ENCODE measurements around the gene POMT1.
"Not testable (repeated sequence)": the region's sequence is repeated elsewhere in the genome, so short reads cannot be mapped to it uniquely, and the experiment has no call there.

The POMT1 gene, protein sequence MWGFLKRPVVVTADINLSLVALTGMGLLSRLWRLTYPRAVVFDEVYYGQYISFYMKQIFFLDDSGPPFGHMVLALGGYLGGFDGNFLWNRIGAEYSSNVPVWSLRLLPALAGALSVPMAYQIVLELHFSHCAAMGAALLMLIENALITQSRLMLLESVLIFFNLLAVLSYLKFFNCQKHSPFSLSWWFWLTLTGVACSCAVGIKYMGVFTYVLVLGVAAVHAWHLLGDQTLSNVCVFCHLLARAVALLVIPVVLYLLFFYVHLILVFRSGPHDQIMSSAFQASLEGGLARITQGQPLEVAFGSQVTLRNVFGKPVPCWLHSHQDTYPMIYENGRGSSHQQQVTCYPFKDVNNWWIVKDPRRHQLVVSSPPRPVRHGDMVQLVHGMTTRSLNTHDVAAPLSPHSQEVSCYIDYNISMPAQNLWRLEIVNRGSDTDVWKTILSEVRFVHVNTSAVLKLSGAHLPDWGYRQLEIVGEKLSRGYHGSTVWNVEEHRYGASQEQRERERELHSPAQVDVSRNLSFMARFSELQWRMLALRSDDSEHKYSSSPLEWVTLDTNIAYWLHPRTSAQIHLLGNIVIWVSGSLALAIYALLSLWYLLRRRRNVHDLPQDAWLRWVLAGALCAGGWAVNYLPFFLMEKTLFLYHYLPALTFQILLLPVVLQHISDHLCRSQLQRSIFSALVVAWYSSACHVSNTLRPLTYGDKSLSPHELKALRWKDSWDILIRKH

DNA sequence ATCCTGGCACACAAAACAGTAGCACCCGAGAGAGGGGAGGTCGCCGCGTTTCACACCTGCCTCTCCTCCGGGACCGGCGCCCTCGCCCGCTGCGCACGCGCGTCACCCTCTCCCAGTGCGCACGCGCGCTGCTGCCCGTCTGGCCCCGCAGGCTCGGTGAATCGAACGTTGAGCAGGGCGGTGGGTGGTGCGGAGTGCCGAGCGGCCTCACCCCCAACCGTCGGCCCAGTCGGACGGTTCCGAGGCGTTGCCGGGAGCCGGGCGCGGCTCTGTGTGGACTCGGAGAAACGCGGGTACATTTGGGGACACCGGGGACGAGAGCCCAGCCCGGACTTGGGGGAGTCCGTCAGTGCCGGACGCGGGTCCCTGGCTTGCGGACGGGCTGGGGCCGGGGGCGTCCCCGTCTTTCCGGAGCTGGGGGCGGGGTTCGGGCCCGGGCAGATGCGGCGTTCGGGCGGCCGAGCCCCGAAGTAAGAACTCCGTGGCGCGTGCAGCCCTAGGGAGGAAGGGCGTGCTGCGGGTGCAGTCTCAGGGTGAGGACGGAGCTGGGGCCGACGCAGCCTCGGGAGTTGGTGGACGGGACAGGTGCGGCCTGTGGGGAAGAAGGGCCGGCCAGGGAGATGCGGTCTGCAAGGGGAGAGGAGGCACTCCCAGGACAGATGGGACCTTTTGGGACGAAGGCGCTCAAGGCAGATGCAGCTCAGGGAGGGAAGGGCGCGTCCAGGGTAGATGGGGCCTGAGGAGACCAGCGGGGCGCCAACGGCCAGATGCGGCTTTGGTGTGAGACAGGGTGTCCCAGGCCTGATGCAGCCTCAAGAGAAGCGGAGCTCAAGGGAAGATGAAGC, at the start of gene POMT1:
TSS of gene POMT1 (plus strand) at position 138 of the 845 bp plus-strand sequence. CDS start 1,301 bp downstream, outside the sequence.
- peak; percentile 89 for DNase-seq

DNA sequence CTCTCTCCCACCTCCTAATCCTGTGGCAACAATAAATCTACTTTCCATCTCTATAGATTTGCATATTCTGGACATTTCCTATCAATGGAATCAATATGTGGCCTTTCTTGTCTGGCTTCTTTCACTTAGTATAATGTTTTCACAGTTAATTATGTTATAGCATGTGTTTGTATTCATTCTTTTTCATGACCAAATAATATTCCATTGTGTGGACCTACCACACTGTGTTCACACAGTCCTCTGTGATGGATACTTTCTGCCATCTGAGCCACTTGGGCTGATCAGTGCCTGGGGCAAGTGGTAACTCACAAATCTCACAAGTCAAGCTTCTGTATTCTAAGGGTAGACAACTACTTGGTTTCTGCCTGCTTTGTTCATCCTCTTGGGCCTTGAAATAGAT, 48.7 kb upstream of the POMT1 start:
- no peak for DNase-seq

DNA sequence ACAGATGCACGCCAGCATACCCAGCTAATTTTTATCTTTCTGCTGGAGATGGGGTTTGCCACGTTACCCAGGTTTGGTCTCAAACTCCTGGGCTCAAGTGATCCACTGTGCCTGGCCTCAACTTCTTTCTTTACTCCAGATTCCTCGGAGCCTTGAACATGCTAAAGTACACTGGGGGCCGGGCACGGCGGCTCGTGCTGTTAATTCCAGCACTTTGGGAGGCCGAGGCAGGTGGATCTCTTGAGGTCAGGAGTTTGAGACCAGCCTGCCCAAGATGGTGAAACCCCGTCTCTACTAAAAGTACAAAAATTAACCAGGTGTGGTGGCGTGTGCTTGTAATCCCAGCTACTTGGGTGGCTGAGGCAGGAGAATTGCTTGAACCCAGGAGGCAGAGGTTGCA, 47.1 kb upstream of the POMT1 start:
- DNase-seq, result not testable (repeated sequence)

DNA sequence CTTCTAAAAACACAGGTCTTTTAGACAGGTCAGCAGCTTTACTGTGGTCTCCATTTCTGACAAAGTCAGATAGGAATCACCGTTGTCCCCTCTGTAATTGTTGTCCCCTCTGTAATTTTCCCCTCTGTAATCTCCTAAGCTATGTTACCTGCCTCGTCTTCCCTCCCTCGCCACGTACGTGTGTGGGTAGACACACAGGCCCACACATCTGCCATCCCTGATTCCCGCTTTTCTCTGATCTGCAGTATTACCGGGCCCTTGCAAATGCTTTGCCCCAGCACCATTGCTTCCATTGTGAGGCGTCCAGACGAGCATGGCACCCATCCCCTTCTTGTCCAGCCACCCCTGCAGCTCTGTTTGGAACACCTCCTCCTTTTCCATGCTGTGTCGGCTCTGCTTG, 45.0 kb upstream of the POMT1 start:
- no peak for DNase-seq

DNA sequence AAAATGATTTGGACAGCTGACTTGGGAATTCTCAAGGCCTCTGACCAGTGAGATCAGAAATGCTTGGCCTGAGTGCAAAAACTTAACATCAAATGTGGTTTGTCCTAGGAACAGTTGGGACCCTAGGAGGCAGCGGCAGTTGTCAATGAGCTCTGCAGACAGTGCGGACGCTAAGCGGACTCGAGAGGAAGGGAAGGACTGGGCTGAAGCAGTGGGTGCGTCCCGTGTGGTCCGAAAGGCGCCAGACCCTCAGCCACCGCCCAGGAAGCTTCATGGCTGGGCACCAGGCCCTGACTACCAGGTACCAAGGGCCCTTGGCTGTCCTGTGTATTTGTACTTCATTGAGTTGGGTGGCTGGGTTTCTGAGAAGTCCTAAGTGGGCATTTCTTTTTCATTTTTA, 43.7 kb upstream of the POMT1 start:
- DNase-seq, result no peak

DNA sequence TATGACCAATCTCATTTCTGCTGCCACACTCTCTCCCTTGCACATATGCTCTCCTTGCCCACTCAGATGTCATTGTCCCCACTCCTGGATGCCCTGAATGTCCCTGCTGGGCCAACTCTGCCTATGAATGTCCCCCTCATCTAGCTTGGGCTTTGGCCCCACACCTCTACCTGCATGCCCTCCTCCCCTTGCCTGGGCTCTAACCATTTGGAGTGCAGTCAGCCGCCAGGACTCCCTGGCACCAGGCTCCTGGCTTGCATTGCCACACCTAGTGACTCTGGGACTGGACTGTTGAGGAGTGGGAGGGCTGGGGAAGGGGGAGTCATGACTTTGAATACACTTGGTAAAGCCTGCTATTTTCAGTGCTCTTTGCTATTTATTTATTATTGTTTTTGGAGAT, 41.6 kb upstream of the POMT1 start:
- DNase-seq, result no peak

DNA sequence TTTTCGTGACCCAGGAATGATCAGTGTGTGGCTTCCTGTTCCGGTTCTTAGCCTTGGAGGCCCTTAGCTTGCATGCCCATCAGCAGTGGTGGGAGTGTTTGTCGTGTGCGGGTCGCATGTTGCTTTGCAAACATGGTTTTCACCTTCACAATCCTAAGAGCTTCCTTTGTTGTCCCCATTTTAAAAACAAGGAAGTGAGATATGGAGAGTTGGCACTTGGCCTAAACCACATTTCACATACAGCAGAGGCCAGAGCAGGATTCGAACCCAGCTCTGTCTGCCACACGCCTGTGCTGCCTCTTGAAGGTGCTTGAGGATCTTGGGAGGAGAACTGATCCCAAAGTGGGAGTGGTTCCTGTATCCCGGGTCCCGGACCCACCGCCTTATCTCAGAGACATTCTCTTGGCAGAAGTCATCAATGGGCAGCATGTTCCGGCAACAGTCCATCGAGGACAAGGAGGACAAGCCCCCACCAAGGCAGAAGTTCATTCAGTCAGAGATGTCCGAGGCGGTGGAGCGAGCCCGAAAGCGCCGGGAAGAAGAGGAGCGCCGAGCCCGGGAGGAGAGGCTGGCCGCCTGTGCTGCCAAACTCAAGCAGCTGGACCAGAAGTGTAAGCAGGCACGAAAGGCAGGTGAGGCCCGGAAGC, 38.2 kb upstream of the POMT1 start:
- no peak for DNase-seq

DNA sequence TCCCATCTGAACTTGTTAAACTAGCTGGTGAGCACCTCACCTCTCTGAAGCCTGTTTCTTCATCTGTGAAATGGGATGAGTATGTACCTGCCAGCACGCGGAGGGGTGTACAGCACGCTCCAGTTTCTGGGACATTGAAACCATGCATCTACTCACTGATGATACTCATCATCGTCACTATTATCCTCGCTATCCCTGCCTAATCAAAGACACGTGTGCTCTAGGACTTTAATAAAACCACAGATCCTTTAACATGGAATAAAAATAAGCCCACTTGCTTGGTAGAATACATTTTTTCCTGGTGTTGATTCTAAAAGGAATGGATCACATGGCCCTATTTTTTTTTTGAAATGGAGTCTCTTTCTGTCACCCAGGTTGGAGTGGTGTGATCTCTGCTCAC, 37.3 kb upstream of the POMT1 start:
- no peak for DNase-seq

DNA sequence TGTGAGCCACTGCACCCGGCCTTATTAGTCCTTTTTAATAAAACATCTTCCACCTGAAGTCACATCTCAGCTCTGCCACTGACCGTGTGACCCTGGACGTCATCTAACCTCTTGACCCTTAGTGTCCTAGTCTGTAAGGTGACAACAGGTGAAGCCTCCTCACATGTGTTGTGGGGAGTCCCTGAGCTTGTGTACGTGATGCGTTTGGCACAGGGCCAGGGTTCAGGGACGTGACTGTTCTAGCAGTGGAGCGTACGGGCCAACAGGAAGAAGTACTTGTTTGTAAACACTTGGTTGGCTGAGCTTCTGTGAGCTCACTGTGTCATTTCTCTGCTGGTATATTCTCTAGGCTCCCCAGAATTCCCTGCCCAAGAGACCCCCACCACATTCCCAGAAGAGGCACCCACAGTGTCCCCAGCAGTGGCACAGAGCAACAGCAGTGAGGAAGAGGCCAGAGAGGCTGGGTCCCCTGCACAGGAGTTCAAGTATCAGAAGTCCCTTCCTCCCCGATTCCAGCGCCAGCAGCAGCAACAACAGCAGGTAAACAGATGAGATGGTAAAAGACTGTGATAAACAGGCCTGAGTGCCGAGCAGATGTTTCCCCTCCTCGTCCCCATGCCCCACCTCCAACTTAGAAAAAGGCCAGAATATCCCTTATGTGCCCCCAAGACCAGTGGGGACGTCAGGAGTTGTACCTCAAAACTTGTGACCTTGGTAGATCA, 35.3 kb upstream of the POMT1 start:
- DNase-seq, result no peak

DNA sequence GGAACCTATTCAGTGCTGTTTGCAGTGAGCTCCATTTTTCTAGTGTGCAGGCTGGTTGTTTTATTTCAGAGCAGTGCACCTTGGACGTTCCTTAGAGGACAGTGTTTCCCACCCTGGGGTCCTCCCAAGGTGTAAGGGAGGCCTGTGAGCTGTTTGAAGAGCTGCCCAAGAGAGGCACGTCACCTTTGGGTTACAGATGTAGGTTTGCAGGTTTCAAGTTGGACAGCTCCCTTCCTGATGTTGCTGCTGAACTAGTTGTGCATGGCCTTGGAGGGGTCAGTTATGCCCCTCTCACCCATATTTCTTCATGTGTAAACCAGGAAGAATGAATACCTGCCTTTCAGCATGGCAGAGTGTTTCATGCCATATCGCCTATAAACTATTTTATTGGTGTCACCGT, 34.7 kb upstream of the POMT1 start:
- DNase-seq, result no peak

DNA sequence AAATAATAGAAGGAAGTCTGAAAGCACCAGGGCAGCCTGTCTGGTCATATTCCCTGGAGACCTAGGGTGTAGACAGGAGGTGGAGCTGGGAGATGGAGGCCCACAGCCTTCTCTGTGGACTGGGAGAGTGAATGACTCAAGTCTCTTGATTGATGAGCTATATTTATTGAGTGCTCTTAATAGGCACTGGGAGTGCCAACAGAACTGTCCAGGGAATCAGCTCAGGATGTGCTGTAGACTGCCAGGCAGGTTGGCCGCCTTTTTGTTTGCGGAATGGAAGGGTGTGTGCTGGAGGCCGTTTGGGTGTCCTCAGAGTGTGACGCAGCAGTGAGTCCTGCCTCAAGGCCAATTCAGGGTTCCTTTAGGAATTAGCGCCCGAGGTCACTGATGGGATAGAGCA, 33.4 kb upstream of the POMT1 start:
- no peak for DNase-seq

DNA sequence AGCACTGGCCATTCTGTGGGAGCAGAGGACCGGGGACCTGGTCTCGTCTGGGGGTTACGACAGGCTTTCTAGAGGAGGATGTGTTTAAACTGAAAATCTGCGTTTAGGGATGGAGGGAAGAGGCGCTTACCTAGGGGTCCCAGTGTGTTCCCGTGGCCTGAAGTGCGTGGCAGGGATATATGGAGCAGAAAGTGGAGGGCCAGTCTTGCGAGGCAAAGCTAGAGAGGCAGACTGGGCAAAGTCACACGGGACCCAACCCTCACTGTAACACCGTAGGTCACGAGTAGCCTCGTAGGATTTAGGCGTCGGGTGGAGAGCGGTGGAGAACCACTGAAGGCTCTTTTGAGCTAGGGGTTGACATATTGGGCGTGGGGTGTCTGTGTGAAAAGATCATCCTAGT, 32.8 kb upstream of the POMT1 start:
- no peak for DNase-seq

DNA sequence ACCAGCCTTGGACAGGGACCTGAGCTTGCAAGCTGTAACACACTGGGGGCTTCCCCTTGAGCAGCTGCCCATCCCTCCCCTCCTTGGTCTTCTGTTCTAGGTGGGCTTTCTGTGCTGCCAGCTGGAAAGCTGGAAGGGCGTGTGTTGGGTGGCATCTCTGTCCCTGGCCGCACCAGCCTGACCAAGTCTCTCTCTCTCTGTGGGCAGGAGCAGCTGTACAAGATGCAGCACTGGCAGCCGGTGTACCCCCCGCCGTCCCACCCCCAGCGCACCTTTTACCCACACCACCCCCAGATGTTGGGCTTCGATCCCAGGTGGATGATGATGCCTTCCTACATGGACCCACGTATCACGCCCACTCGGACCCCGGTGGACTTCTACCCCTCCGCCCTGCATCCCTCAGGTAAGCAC, 32.1 kb upstream of the POMT1 start:
- DNase-seq, result no peak

DNA sequence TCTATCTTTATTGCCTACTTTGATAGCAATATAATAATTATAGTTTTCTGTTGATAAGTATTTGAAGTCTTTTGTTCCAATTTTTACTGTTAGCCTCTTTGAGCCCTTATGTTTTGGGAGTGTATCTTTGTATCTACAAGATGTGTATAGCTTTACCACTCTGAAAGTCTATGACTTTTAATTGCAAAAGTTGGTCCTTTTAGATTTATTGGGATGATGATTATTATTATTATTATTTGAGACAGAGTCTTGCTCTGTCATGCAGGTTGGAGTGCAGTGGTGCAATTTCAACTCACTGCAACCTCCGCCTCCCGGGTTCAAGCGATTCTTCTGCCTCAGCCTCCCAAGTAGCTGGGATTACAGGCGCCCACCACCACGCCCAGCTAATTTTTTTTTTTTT, 30.6 kb upstream of the POMT1 start:
- not testable (repeated sequence) for DNase-seq

DNA sequence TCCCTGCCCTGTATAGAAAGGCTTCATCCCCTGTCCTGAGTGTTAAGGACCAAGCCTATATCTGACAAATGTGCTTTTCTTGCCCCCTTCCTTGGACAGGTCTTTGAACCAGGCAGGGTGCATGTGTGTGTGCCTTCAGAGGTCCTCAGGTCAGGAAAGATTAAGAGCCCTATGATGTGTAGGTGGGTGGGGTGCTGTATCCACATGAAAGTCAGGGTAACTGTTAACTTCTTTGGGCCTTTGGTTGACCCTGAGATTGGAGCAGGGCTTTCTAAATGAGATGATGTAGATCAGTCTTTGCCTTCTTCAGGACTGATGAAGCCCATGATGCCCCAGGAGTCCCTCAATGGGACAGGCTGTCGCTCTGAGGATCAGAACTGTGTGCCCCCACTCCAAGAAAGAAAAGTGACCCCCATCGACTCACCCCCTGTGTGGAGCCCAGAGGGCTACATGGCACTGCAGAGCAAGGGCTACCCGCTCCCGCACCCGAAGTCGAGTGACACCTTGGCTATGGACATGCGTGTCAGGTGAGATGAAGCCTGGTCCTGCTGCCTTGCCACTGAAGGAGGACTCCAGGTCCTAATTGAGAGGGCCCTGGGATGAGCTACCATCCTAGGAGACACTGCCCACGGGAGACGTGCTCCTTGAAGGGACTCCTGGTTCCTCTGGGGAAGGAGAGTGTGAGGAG, 29.4 kb upstream of the POMT1 start:
- no peak for DNase-seq

DNA sequence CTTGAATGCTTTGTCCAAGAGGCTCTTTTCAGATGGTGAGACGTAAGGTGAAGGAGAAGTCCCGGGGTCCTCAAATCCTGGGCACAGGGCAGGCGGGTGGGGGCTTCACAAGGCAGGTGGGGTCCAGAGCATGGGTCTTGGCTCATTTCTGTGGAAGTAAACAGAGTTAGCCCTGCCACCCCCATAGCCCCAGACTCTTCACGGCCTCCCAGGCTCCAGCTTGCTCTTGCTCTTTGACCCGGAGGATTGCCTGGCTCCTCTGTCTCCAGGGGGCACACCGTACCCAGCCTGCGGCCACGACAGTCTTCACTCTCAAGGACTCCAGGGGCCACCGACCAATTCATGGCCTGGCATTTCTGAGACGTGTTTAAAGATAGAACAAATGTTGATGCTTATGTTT, 28.8 kb upstream of the POMT1 start:
- no peak for DNase-seq

DNA sequence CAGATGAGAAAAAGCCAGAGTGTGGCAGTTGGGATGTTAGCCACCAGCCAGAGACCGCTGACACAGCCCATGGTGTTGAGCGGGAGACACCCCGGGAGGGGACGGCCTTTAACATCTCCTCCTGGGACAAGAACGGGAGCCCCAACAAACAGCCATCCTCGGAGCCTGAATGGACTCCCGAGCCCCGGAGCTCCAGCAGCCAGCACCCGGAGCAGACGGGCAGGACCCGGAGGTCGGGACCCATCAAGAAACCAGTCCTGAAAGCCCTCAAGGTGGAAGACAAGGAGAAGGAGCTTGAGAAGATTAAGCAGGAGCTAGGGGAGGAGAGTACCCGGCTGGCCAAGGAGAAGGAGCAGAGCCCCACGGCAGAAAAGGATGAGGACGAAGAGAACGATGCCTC, 28.0 kb upstream of the POMT1 start:
- DNase-seq, result no peak

DNA sequence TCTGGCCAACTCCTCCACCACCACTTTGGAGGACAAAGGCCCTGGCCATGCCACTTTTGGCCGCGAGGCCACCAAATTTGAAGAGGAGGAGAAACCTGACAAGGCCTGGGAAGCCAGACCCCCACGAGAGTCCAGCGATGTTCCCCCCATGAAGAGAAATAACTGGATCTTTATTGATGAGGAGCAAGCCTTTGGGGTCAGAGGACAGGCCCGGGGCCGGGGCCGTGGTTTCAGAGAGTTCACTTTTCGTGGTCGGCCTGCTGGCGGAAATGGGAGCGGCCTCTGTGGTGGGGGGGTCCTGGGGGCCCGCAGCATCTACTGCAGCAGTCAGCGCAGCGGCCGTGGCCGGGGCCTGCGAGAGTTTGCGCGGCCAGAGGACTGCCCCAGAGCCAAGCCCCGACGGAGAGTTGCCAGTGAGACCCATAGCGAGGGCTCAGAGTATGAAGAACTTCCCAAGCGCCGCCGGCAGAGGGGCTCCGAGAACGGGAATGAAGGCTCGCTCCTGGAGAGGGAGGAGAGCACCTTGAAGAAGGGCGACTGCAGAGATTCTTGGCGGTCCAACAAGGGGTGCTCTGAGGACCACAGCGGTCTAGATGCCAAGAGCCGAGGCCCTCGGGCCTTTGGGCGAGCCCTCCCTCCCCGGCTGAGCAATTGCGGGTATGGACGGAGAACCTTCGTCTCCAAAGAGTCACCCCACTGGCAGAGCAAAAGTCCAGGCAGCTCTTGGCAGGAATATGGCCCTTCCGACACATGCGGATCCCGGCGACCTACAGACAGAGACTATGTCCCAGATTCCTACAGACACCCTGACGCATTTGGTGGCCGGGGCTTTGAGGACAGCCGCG, 27.4 kb upstream of the POMT1 start:
- DNase-seq, result no peak

DNA sequence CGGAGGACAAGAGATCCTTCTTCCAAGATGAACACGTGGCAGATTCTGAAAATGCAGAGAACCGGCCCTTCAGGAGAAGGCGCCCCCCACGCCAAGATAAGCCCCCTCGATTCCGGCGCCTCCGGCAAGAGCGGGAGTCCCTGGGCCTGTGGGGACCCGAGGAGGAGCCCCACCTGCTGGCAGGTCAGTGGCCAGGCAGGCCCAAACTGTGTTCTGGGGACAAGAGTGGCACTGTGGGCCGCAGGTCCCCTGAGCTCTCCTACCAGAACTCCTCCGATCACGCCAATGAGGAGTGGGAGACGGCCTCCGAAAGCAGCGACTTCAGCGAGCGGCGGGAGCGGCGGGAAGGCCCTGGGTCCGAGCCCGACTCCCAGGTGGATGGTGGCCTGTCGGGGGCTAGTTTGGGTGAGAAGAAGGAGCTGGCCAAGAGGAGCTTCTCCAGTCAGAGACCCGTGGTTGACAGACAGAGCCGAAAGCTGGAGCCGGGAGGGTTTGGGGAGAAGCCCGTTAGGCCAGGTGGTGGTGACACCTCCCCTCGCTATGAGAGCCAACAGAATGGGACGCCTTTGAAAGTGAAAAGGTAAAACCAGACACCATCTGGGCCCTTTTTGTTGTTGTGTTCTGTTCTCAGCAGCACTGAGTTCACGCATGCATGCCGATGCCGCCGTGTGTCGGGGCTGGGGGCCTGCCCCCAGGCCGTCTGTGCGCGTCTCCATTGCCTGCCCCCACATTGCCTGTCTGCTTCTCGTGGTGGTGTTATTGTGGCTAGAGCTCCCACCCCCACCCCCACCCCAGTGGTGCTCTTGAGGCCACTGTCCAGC, 26.6 kb upstream of the POMT1 start:
- DNase-seq, result no peak

All from NCI-H510A (cell line).